Measurements from ENCODE around the gene FTCD.

DNA sequence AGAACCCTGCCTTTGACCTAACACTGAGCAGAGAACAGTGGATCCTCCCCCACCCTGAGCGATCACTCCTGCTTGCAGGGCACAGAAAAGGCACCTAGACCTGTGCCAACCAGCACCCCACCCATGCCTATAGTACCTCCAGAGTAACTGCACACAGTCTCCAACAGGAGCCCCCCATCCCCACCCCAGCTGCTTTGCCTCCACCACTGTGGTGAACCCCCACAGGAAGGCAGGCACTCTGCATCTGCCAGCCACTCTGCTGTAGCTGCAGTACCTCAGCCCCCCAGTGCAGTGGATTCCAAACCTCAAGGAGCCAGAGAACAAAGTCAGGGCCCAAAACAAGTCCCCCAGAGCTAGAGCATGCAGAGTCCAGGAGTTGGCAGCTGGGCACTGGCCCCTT, 18.2 kb upstream of the FTCD start:
- TF ChIP-seq, protein P1, sequence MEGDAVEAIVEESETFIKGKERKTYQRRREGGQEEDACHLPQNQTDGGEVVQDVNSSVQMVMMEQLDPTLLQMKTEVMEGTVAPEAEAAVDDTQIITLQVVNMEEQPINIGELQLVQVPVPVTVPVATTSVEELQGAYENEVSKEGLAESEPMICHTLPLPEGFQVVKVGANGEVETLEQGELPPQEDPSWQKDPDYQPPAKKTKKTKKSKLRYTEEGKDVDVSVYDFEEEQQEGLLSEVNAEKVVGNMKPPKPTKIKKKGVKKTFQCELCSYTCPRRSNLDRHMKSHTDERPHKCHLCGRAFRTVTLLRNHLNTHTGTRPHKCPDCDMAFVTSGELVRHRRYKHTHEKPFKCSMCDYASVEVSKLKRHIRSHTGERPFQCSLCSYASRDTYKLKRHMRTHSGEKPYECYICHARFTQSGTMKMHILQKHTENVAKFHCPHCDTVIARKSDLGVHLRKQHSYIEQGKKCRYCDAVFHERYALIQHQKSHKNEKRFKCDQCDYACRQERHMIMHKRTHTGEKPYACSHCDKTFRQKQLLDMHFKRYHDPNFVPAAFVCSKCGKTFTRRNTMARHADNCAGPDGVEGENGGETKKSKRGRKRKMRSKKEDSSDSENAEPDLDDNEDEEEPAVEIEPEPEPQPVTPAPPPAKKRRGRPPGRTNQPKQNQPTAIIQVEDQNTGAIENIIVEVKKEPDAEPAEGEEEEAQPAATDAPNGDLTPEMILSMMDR (IDR thresholded peaks at IDR 0.05; ENCODE audit: borderline replicate concordance, extremely low read depth, low read length, poor library complexity, severe bottlenecking) = no peak
- no peak for TF ChIP-seq EZH2 (IDR thresholded peaks at IDR 0.05; ENCODE audit: borderline replicate concordance, low read depth, low read length, severe bottlenecking)

All from DND-41 (cell line).